HT-29 (cell line): Measurements from ENCODE around the gene C20orf144. TPM values are rescaled to one million over a fixed set of nuclear protein-coding genes. Genes with fewer than 3 reads are reported as not detected.

ENCODE experiments used
- DNase-seq: peaks from one replicate; pipeline ENCODE4 v3.0.0-alpha.2; 2015; ENCODE audit warnings: low spot score
- total RNA-seq: library from RNA; depleted of rRNA; stranded (reverse); fragments of >200 nt; shearing (Covaris generic); gene quantifications from 2 replicates; pipeline ENCODE4 v1.2.3, GENCODE V29; 2014

Gene C20orf144
- total RNA-seq, 1 experiment from 2014 or later: 0.15 TPM

DNA sequence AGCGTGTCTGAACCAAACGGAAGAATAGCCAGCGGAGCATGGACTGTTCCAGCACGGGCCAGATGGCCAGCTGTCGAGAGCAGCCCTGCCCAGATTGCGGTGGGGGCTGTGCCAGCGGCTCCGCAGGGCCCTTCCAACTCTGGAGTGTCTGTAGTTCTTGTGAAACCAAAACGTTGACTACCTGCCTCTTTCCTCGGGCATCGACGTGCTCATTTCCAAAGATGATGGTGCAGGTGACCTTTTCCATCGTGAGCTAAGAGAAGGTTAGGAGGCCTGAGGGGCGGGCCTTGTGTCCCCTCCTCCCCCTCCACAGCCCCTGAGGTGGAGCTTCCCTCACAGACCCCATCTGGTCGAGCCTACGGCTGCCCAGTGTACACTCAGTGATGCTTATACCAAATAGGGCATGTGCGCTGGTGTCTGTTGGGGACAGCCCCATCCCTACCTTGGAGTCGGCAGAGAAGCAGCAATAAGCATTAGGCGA, 12.9 kb upstream of the C20orf144 start:
- DNase-seq: no peak

DNA sequence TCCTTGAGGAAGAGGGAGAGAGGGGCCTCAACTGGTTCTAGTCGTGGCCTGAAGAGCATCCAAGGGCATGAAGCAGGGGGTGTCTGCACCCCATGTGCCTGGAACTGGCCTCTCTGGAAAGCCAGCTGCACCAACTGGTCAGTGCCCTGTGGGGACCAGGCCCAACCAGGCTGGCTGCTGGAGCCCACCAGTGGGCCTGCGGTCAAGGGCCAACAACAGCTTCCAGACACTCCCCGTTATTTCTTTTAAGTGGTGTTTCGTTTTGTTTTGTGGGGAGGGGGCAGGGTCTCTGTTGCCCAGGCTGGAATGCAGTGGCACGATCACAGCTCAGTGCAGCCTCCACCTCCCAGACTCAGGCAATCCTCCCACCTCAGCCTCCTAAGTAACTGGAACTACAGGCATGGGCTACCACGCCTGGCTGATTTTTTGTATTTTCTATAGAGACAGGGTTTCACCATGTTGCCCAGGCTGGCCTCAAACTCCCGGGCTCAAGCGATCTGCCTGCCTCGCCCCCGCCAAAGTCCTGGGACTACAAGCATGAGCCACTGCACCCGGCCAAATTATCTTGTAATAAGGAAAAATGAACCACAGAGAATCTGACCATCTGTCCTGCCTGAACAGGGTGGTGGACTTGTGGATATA, 11.9 kb upstream of the C20orf144 start:
- no peak for DNase-seq

- DNase-seq: peak; percentile 78
Measured at GRCh38 chr20:33650753-33651561, 11.2 kb upstream of the C20orf144 start.

- DNase-seq: no peak
Measured at GRCh38 chr20:33651562-33652048, 10.5 kb upstream of the C20orf144 start.

GRCh38 chr20:33653218-33653899, 8.8 kb upstream of the C20orf144 start:
- DNase-seq: peak; percentile 93

GRCh38 chr20:33653900-33654596, 8.1 kb upstream of the C20orf144 start:
- DNase-seq: peak; percentile 98

GRCh38 chr20:33654680-33655161, 7.4 kb upstream of the C20orf144 start:
- DNase-seq: no peak

- no peak for DNase-seq
Measured at GRCh38 chr20:33655164-33655563, 7.0 kb upstream of the C20orf144 start.

DNA sequence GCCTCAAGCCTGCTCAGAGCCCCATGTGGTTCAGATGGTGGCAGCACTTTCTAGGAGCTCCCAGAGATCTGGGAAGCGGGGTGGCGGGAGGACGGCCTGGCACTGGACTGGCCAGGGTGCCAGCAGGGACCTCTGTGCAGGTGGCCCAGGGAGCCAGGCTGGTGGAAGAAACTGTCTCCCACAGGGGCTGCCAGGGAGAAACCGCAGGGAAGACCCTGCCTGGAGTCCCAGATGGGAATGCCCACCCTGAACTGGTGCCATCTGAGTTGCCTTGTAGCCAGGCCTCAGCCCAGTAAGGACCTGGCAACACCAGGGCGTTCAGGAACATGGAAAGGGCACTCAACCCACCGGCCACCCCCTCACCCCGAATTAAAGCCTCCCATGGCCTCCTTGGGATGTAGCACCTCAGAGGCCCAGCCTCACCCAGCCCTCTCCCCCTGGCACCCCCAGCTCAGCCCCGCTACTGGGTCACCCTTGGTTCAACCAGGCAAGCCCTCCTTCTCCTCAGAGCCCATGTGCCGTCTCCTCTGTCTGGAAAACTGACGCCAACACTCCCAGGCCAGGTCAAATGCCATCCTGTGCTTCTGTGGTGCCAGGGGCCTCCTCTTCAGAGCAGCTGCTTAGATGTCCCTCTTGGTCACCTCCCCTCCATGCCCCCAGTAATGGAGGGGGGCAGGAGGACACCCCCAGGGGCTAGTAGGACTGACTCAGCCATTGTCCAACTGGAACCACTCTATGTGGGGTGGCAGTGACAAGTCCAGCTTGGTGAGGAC, 5.9 kb upstream of the C20orf144 start:
- no peak for DNase-seq

- no peak for DNase-seq
Measured at GRCh38 chr20:33656783-33657703, 5.1 kb upstream of the C20orf144 start.

- DNase-seq: no peak
Measured at GRCh38 chr20:33657704-33658095, 4.4 kb upstream of the C20orf144 start.

DNA sequence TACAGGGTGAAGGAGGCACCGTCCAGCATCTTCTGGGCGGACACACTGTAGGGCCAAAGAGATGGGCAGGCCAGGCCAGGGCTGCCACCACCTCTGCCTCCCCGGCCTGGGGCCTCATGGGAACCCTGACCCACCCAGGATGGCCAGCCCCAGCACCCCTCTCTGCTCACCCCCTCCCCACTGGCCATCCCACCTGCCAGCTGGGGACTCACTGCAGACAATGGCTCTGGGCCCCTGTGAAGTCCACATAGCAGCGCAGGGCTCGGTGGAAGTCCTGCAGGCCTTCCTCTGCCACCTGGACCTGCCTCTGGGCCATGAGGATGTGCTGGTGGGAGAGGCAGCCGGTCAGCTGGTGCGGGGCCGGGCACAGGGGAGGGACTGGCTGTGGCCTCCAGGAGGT, 3.6 kb upstream of the C20orf144 start:
- DNase-seq: no peak

GRCh38 chr20:33658929-33659328, 3.2 kb upstream of the C20orf144 start:
- no peak for DNase-seq

- no peak for DNase-seq
Measured at GRCh38 chr20:33659341-33660034, 2.6 kb upstream of the C20orf144 start.

DNA sequence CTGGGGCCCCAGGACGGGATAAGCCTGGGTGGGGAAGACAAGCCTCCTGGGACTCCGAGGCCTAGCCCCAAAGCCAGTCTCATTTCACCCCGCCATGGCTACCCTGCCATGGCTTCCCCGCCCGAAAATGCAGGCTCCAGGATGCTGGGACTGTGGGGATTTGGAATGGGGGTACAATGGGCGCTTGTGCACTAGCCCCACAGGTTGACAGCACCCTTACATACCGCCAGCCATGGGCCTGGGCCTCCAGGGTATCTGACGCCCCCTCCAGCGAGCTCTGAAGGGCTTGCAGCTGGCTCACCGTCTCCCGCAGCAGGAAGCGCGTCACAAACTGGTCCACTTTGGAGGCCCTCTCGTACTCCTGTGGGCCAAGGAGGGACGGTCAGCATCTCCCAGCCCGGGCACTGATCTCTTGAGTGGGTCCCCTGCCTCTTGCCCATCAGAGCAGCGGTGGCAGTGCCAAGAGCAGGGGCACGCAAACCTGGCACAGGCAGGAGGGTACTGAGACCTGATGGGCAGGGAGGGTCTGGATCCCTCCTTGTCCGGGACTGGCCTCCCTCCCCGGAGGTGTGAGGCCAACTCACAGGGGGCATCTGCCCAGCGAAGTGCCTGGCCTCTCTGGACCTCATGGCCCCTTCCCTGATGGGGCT, 2.0 kb upstream of the C20orf144 start:
- no peak for DNase-seq

GRCh38 chr20:33660685-33661058, 1.5 kb upstream of the C20orf144 start:
- no peak for DNase-seq

DNA sequence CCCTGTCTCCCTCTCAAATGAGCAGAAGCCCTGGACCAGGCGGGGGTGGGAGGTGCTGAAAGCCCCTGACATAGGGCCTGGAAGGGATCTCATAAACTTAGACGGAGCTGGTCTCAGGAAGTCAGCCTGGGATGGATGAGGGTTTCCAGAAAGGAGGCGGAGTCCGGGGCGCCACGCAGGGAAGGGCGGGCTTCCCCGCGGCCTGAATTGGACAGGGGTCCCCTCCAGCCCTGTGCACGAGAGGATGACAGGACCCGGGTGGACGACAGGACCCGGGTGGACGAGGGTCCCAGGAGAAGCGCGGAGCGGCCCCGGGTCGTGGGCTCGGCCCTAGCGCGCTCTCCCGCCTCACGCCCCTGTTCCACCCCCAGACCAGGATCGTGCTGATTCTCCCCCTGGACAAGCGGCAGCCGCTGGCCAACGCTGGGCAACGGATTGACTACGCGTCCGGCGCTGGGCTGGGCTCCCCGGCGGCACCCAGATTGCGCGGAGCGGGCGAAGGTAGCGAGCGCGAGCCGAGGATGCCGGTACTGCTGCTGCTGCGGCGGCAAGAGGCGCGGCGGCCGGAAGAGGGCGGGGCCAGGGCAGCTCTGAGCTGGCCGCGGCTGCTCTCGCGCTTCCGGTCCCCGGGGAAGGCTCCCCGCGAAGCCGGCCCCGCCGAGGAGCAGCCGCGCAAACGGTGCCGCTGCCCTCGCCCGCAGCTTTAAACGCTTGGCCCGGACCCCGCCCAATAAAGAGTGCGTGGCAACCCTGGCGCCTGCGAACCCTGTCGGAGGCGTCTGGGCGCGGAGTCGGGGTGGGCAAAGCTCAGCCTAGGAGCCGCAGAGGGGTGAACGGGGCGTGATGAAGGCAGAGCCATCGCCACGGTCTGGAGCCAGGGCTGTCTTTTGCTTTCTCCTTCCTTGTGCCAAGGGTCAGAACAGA, 1.3 kb downstream of the C20orf144 start:
- DNase-seq: peak; percentile 84
